Type B pancreatic cell (in vitro differentiated cells): ENCODE data around the gene COCH. TPM values are rescaled to one million over a fixed set of nuclear protein-coding genes. Genes with fewer than 3 reads are reported as not detected.

ENCODE experiments used
- DNase-seq: peaks from one replicate; pipeline ENCODE4 v3.0.0; 2021; ENCODE audit warnings: mixed read lengths; ENCODE audit not compliant: unreplicated experiment; ENCODE audit errors: extremely low spot score
- H3K27ac Mint-ChIP-seq: 2 replicates; pipeline ENCODE4 v1.8.0; 2021; ENCODE audit warnings: mild to moderate bottlenecking, mixed read lengths
- H3K27me3 Mint-ChIP-seq: 2 replicates; pipeline ENCODE4 v1.8.0; 2021; ENCODE audit warnings: mixed read lengths
- H3K36me3 Mint-ChIP-seq: 2 replicates; pipeline ENCODE4 v1.8.0; 2021; ENCODE audit warnings: mixed read lengths
- H3K4me1 Mint-ChIP-seq: one replicate; pipeline ENCODE4 v1.8.0; 2021; ENCODE audit warnings: mixed read lengths; ENCODE audit not compliant: unreplicated experiment
- H3K4me3 Mint-ChIP-seq: 2 replicates; pipeline ENCODE4 v1.8.0; 2021; ENCODE audit warnings: mild to moderate bottlenecking, mixed read lengths
- H3K9me3 Mint-ChIP-seq: 2 replicates; pipeline ENCODE4 v1.8.0; 2021; ENCODE audit warnings: mixed read lengths
- total RNA-seq: library from RNA; stranded (reverse); gene quantifications from 2 replicates; pipeline ENCODE4 v1.2.1, GENCODE V29; 2021; ENCODE audit warnings: low replicate concordance
- TF ChIP-seq, protein P1 (sequence below): fragments of 200-600 bp; sonication (generic); conservative IDR thresholded peaks from 2 replicates; pipeline ENCODE4 v1.5.0; 2021; ENCODE audit warnings: antibody characterized with exemption, mild to moderate bottlenecking

COCH gene
- total RNA-seq, 1 donor from 2014 or later: 5.9 TPM

DNA sequence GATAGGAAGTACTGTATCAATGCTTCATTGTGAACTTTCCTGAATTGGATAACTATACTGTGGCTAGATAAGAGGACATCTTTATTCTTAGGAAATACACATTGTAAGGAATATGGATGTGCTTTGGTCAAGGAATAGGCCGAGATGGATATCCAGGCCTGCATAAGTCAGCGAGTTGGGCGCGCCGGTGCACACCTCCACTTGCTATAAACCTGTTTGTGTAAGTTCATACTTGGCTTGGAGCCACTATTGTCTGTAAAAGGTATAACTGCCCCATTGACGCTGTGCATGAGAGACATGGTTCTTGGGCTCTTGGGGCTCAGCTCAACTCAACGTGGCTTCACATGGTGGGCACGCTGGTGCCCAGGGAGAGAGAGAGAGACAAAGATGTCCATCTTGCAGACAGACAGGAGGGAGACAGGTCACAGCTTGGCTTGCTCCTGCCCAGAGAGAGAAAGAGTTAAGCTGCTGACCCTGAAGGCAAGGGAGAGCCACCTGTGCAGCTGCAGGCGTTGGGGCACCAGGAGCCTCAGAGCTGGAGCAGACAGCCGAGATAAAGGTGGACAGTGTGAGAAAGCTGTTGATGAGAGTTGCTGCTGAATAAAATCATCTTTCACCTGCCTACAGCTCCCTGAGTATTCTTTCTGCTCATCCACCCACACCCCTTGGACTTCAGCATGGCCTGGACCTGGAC is 34.1 kb upstream of the COCH start:
- no peaks in the 10 kb centered on the region for H3K4me1 Mint-ChIP-seq
- H3K4me3 Mint-ChIP-seq: no peak overlapping the region
- no peaks in the 10 kb centered on the region for H3K36me3 Mint-ChIP-seq
- no peak for DNase-seq
- peaks cover 8% of the 10 kb centered on the region for H3K27me3 Mint-ChIP-seq
- peaks cover 2% of the 10 kb centered on the region for H3K9me3 Mint-ChIP-seq
- TF ChIP-seq, protein P1, sequence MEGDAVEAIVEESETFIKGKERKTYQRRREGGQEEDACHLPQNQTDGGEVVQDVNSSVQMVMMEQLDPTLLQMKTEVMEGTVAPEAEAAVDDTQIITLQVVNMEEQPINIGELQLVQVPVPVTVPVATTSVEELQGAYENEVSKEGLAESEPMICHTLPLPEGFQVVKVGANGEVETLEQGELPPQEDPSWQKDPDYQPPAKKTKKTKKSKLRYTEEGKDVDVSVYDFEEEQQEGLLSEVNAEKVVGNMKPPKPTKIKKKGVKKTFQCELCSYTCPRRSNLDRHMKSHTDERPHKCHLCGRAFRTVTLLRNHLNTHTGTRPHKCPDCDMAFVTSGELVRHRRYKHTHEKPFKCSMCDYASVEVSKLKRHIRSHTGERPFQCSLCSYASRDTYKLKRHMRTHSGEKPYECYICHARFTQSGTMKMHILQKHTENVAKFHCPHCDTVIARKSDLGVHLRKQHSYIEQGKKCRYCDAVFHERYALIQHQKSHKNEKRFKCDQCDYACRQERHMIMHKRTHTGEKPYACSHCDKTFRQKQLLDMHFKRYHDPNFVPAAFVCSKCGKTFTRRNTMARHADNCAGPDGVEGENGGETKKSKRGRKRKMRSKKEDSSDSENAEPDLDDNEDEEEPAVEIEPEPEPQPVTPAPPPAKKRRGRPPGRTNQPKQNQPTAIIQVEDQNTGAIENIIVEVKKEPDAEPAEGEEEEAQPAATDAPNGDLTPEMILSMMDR: no peak
- no peak overlapping the region for H3K27ac Mint-ChIP-seq

DNA sequence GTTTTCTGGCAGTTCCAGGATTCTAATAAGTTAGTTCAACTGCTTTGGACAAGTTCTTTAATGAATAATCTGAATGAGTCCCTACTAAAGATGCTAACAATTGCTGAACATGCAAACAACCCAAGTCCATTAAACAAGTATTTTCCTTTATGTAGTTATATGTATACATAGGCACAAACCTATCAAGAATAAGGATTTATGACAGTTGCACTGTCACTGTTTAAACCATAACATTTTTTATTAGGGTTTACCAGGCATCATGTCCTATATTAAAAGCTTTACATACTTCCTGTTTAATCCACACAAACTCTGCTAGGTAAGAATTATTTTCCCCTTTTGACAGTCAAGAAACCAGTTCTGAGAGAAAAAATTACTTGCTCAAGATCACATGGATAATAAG is 31.9 kb upstream of the COCH start:
- Mint-ChIP-seq H3K9me3 (no peaks in the 10 kb centered on the region), H3K27me3 (peaks cover 5% of the 10 kb centered on the region), H3K27ac (no peak overlapping the region), H3K4me1 (no peaks in the 10 kb centered on the region), H3K36me3 (no peaks in the 10 kb centered on the region), H3K4me3 (no peak overlapping the region)
- DNase-seq: no peak
- TF ChIP-seq, protein P1: no peak

DNA sequence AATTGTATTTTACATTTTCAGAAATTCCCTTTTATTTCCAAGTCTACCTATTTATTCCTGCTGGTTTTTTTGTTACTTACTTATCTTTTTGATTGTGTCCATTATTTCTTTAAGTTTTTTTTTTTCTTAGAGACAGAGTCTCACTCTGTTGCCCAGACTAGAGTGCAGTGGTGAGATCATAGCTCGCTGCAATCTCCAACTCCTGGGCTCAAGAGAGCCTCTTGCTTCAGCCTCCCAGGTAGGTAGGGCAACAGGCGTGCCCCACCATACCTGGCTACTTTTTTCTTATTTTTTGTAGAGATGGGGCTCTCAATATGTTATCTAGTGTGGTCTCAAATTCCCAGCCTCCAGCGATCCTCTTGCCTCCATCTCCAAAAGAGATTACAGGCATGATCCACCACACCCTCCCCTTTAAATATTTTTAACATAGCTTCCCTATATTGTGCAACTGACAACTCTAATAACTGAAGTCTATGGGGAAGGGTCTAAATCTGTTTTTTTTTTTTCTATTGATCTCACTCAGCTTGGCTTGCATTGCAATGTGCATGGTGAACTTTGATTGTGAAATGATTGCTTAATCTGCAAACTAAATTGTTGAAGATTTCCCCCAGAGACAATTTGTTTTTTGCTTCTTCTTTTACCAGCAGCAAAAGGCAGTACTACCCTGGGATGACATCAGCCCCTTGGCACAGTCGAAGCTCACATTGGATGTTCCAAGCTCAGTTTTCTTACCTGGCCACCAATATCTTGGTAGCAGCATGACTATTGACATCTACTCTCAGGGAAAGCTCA is 25.7 kb upstream of the COCH start:
- H3K27ac Mint-ChIP-seq: no peak overlapping the region
- TF ChIP-seq, protein P1: no peak
- no peaks in the 10 kb centered on the region for H3K9me3 Mint-ChIP-seq
- H3K36me3 Mint-ChIP-seq: no peaks in the 10 kb centered on the region
- H3K4me1 Mint-ChIP-seq: no peaks in the 10 kb centered on the region
- DNase-seq: no peak
- no peak overlapping the region for H3K4me3 Mint-ChIP-seq
- H3K27me3 Mint-ChIP-seq: peaks cover 16% of the 10 kb centered on the region

DNA sequence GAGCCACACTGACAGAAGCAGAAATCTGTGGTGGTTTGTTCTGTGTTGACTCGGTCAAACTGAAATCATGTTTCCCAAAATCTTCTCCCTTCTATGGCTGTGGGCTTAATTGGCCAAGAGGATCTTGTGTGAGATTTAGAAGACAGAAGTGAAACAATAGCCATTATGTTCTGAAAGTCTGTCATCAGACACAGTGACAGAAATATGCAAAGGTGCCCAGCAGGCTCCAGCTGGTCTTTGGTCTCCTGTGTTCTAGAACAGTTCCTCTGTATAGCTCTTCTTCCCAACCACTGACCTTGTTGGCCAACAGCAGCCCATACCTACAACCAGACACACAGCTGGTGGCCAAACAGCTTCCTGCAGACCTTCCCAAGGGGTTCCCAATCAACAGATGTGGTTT is 25.0 kb upstream of the COCH start:
- TF ChIP-seq, protein P1: no peak
- no peak for DNase-seq
- no peaks in the 10 kb centered on the region for H3K9me3 Mint-ChIP-seq
- H3K4me3 Mint-ChIP-seq: no peak overlapping the region
- H3K27ac Mint-ChIP-seq: no peak overlapping the region
- peaks cover 13% of the 10 kb centered on the region for H3K27me3 Mint-ChIP-seq
- H3K4me1 Mint-ChIP-seq: no peaks in the 10 kb centered on the region
- no peaks in the 10 kb centered on the region for H3K36me3 Mint-ChIP-seq

DNA sequence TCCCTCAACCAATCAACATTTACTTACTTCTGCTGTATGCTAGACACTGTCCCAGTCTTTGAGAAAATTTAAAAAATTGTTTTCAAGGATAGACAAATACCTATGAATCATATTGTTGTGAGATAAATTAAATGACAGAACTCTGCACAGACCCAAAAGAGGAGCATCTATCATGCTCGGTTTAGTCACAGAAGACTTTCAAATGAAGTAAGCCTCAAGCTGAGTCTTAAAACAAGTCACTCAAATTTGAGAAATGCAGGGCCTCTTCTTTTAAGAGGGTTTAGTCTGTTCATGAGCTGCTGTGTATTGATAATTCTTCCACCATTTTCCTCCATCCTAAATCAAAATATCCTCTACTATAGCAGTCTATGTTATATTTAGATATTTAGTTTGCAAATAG is 24.4 kb upstream of the COCH start:
- Mint-ChIP-seq H3K4me3 (no peak overlapping the region), H3K27me3 (peaks cover 11% of the 10 kb centered on the region), H3K27ac (no peak overlapping the region), H3K4me1 (no peaks in the 10 kb centered on the region), H3K9me3 (no peaks in the 10 kb centered on the region), H3K36me3 (no peaks in the 10 kb centered on the region)
- no peak for DNase-seq
- TF ChIP-seq, protein P1: no peak
